ENCODE results near the gene SYN1. TPM values are rescaled to one million over a fixed set of nuclear protein-coding genes. Genes with fewer than 3 reads are reported as not detected.

SYN1 gene
- total RNA-seq, 1 experiment from 2014 or later, result 11.7 TPM

GRCh38 chrX:47649781-47650163 lies 30.1 kb upstream of the SYN1 start:
- H4K91ac ChIP-seq (ENCODE audit: insufficient read length, low read depth, low read length), result no peak overlapping the region
- peaks cover 48% of the 10 kb centered on the region for H3K9me3 ChIP-seq (ENCODE audit: control insufficient read depth, low read depth, low read length)
- H3K79me2 ChIP-seq (ENCODE audit: insufficient read depth, low read length), result no peaks in the 10 kb centered on the region
- no peak overlapping the region for H2BK5ac ChIP-seq (ENCODE audit: insufficient read length, low read length)
- H2AFZ ChIP-seq (ENCODE audit: low read length), result no peak overlapping the region
- DNase-seq, result no peak
- no peak overlapping the region for H3K4ac ChIP-seq (ENCODE audit: low read depth, low read length)
- H3K27ac ChIP-seq (ENCODE audit: insufficient read length, low read depth, low read length), result no peak overlapping the region
- no peaks in the 10 kb centered on the region for H4K20me1 ChIP-seq (ENCODE audit: control insufficient read depth, insufficient read depth, insufficient read length)
- H3T11ph ChIP-seq (ENCODE audit: low read length), result no peak overlapping the region
- peak overlapping the region; percentile 83 to 87 for H3K4me3 Mint-ChIP-seq
- no peak overlapping the region for H3K18ac ChIP-seq (ENCODE audit: insufficient read length, low read depth, low read length)
- H3K36me3 Mint-ChIP-seq (ENCODE audit: insufficient read depth in 1 of 3, low read depth in 3 of 3), result peaks cover 34 to 52% (median 36%) of the 10 kb centered on the region in 3 experiments
- H3K9me3 Mint-ChIP-seq, result peaks cover 79 to 82% of the 10 kb centered on the region in 2 experiments
- no peak for TF ChIP-seq CTCF (conservative IDR thresholded peaks at IDR 0.05)
- H3K27ac Mint-ChIP-seq, result no peak overlapping the region; a peak in 1 of 7 replicates
- peaks cover 2% of the 10 kb centered on the region for H3K79me1 ChIP-seq (ENCODE audit: insufficient read depth, low read depth, low read length, poor library complexity, severe bottlenecking)
- H3K23me2 ChIP-seq (ENCODE audit: insufficient read length, low read depth, low read length, poor library complexity, severe bottlenecking), result no peaks in the 10 kb centered on the region
- H3K56ac ChIP-seq (ENCODE audit: insufficient read length, low read depth, low read length), result no peak overlapping the region
- H4K5ac ChIP-seq (ENCODE audit: insufficient read length, low read depth, low read length), result no peak overlapping the region
- no peak overlapping the region for H2AK5ac ChIP-seq (ENCODE audit: insufficient read length, low read length)
- H3K9ac ChIP-seq (ENCODE audit: extremely low read depth, insufficient read length, low read length), result peak overlapping the region; percentile 57
- peak overlapping the region; percentile 70 for H3K4me2 ChIP-seq (ENCODE audit: insufficient read depth, insufficient read length, low read length)
- no peaks in the 10 kb centered on the region; the same call in 1 of the 2 replicates for H3K27me3 Mint-ChIP-seq (ENCODE audit: low read depth)
- H2BK12ac ChIP-seq (ENCODE audit: insufficient read length, low read depth, low read length), result no peak overlapping the region
- no peak overlapping the region for H4K8ac ChIP-seq (replicated peaks; ENCODE audit: insufficient read length, low read depth, low read length)
- no peak overlapping the region for H3K14ac ChIP-seq (ENCODE audit: insufficient read depth, low read length)
- H2BK20ac ChIP-seq (ENCODE audit: low read depth, low read length, poor library complexity, severe bottlenecking), result no peak overlapping the region
- no peaks in the 10 kb centered on the region; the same call in 1 of the 2 replicates for H3K4me1 ChIP-seq (ENCODE audit: insufficient read depth, low read length)
- no peak overlapping the region for H3K23ac ChIP-seq (ENCODE audit: insufficient read length, low read depth, low read length)
- H3K4me1 Mint-ChIP-seq, result peaks cover 23 to 24% of the 10 kb centered on the region in 2 experiments
- no CpG with 5 or more reads among the region's 11 CpGs for WGBS (ENCODE audit: extremely low coverage, insufficient read length, low lambda C conversion rate)
- H2BK15ac ChIP-seq (ENCODE audit: low read depth, low read length), result no peak overlapping the region
- H2BK120ac ChIP-seq (ENCODE audit: low read depth, low read length, poor library complexity, severe bottlenecking), result no peak overlapping the region
- no peaks in the 10 kb centered on the region for H3K27me3 ChIP-seq (ENCODE audit: insufficient read depth, low read length)
